Left renal pelvis (tissue), 4 donors: ENCODE results near the gene MYOG. TPM values are rescaled to one million over a fixed set of nuclear protein-coding genes. Genes with fewer than 3 reads are reported as not detected.

ENCODE experiments used
- DNase-seq, 4 donors: peaks; one replicate each; pipeline ENCODE4 v3.0.0-alpha.2; 2013; ENCODE audit warnings: low read depth in 4 of 4, low spot score in 3 of 4
- polyA plus RNA-seq, 4 donors: library from polyadenylated mRNA; unstranded; fragments of 120-200 nt; gene quantifications; one replicate each; pipeline ENCODE4 v1.2.1, GENCODE V29; 2013; ENCODE audit not compliant: insufficient read length in 4 of 4

Gene MYOG
- polyA plus RNA-seq, 4 donors = 0.10 to 0.23 (median 0.15) TPM

- no peak for DNase-seq
Measured at GRCh38 chr1:203091199-203091477, 5.3 kb upstream of the MYOG start.

DNA sequence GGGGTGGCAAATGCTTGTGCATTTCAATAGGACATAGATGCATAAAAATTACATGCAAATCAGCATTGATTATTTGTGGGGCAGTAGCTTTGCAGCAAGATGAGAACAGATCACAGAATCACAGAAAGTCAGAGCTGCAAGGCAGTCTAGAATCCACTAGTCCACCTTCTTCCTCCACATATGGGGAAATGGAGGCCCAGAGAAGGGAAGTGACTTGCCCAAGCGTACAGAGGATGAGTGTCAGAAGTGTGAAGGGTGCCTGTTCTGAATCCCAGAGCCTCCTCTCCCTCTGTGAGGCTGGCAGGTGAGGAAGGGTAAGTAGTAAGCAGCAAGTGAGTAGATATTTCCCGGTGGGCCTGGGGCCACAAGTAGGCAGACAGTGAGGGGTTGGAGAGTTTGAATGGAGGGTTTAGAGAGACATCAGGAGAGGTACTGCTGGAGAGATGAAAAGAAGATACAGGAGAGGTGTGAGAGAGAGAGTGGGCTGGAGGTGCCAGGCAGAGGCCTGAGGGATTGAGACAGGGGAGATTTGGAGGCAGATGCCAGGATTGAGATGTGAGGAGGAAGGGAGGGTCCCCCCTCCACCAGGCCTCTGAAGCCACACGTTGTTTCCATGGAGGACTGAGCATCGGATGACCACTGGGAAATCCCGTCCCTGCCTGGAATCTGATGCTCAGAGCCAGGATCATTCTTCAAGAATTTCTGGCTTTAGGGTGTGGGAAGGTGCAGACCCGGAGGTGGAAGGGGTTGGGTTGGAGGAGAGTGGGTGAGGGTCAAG lies 4.8 kb upstream of the MYOG start:
- no peak for DNase-seq

GRCh38 chr1:203089651-203090045 lies 3.8 kb upstream of the MYOG start:
- no peak for DNase-seq

DNA sequence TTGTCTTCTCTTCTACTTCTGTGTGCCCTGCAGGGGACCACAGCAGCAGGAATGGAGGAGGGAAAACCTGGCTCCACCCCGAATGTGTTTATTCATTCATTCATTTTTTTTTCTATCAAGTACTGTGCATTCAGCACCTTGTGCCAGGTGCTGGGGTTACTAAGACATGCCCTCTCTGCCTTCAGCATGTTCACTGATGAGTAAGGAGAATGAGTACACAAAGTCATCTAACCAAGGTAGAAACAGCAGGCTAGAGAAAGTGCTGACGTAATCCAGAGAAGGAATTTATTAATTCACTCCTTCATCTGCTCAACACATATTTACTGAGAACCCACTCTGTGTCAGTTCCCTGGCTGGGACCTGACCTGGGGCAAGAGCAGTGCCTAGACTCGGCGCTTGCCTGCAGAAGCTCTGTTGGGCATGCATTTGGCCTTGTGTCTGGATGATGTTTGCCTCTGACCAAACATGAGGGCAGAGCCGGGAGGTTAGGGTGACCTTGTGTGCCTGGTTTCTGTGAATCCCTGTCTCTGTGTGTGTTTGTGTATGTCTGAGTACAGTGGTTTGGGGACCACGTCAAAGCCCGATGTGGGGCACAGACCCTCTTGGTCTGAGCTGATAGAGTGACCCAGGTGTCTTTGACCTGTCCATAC lies 3.3 kb upstream of the MYOG start:
- DNase-seq = no peak

DNA sequence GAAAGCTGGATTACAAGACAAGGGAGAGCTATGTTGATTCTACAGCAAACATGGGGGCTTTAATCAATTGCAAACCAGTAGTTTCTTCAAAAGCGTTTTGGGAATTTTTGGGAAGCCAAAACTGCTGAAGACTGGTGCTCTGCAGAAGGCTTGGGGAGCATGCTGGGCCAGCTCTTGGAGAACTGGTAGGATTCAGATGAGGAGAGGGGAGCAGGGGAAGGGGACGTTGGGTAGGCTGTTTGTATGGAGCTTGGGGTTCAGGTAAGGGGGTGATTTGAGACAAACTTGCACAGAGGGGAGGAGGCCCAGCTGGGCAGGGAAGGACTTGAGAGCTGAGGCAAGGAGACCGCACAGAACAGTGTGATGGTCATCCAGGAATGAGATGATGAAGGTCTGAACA lies 2.6 kb upstream of the MYOG start:
- no peak for DNase-seq

DNA sequence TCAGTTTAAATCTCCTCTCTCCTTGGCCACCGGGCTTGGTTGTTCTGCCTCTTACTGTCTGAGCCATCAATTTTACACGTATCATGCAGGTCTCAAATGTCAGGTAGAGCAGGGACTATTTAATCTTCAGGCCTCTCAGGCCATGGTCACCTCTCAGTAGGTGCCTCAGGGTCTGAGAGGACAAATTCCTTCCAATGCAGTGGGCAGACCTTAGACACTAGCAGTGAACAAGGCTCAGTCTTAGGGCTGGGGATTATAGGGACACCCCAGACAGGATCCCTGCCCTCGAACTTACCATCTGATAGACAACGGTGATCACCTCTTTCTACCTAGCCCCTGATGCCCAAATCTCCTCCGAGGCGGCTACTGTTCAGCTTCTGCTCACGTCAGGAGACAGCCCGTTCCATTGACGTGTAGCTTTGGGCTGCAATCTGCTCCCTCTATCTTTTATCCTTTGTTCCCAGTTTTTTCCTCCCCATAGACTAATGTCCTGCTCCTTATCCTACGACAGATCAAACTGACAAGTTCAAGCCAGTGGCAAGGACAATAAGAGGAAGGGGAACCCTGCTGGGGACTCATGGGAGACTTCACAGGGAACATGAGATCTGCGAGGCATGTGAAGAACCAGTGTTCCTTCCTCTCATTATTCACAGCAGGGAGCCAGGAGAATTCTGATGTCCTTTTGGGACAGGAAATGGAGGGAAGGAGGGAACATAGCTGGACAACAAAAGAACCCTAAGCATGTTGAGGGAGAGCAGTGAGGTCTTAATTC lies 1.4 kb upstream of the MYOG start:
- DNase-seq = no peak

DNA sequence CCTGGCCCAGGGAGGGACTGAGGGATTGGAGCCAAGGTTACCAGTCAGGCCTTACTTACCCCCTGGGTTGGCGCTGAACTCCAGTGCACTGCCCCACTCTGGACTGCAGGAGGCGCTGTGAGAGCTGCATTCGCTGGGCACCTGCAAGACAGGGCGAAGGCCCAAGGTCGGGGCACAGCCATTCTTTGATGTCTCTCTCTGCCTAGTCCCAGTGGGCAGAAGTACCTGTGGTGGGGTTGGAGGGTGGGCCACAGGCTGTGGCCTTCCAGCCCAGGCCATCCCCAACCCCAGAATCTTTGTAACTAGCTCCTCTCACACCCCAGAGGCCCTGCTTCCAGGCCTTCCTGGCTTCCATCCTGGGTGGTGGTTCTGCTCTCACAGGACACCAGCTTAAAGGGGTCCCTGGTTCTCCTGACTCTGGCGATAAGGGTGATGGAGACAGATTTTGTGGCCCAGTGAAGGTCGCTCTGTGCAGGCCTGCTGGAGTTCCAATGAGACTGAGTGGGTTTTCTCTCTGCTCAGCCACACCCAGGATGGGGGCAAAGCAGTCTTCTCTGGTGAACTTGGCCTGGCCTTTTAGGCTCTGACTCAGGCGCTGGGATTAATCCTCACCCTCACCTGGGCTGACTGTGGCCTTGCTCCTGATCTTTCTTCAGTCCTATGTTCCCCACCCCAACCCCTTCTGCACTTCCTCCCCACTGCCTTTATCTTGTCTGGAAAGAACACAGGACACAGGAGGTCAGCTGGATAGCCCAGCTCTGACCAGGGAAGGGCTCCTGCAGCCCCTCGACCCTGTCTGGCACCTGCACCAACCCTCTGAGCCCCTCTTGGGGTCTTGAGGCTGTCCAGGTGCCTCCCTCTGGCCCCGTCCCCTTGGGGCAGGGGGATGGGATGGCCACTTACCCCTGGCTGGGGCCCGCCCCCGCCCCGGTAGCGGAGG lies 954 bp downstream of the MYOG start:
- no peak for DNase-seq

DNA sequence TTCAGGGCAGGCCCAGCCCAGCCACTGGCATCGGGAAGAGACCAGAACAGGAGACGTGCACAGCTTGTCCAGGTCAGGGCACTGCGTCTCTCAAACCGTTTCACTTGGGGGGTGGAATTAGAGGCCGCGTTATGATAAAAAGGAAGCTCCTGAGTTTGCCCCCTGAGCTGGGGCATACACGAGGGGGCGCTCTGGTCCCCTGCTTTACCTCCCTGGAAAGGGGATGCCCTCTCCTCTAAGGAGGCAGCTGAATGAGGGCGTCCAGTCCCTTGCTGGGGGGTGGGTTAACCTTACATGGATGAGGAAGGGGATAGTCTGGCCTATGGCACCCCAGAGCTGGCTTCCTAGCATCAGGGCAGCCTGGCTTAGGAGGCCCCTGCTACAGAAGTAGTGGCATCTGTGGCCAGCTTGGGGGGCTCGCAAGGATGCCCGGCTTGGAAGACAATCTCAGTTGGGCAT lies 2.3 kb downstream of the MYOG start:
- DNase-seq = no peak

GRCh38 chr1:203082571-203083462 lies 3.0 kb downstream of the MYOG start:
- DNase-seq = no peak

- no peak for DNase-seq
Measured at GRCh38 chr1:203082231-203082505, 3.6 kb downstream of the MYOG start.

DNA sequence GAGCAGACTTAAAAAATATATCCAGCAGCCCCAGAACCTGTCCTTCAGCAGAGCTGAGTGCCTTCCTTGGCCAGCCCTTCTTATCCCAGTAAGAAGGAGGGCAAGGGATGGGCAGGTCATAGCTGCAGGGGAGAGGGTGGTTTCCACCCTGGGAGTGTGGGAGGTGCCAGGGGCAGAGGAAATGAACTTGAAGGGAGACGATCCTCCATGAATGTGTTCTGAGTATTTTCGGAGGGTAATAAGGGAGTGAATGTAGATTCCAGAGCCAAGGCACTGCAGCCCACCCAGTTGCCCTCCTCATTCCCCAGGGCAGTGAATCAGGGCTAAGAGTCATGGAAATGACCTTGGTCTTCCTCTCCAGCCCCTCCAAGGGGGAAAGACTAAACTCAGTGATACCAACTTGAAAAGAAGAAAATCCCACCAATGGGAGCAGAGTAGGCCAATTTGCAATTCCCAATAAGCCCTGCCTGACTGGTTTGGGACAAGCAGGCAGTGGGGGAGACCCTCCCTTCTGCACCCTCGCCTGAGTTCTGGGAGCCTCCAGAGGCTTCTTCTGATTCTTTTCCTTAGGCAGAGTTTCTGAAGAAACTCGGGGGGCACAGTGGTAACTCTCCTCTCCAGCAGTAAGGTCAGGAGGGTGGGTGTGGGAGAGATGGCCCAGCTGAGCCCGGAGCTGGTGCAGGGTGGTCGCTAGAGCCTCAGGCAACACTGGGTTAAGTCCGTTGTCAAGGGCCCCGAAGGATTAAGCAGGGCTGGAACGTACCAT lies 4.2 kb downstream of the MYOG start:
- DNase-seq = no peak

GRCh38 chr1:203080456-203080855 lies 5.4 kb downstream of the MYOG start:
- no peak for DNase-seq

- no peak for DNase-seq
Measured at GRCh38 chr1:203078478-203078877, 7.3 kb downstream of the MYOG start.

DNA sequence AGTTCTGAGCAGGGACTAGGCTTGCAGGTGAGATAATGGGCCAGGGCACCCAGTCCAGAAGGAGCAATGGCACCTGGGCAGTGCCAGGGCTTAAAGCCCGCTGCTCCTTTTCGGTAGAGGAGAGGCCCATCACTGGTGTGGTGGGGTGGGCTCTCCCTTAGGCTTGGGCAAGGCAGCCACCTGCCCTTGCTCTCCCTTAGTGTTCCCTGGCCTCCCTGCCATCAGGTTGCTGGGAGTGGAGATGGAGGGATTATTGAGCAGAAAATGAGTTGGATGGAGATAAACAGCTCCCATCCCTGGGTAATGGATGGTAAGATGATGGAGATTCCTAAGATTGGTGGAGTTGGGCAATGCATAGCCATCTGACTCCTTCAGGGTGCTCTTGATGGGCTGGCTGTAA lies 7.9 kb downstream of the MYOG start:
- no peak for DNase-seq

- no peak for DNase-seq
Measured at GRCh38 chr1:203077367-203077766, 8.4 kb downstream of the MYOG start.

DNA sequence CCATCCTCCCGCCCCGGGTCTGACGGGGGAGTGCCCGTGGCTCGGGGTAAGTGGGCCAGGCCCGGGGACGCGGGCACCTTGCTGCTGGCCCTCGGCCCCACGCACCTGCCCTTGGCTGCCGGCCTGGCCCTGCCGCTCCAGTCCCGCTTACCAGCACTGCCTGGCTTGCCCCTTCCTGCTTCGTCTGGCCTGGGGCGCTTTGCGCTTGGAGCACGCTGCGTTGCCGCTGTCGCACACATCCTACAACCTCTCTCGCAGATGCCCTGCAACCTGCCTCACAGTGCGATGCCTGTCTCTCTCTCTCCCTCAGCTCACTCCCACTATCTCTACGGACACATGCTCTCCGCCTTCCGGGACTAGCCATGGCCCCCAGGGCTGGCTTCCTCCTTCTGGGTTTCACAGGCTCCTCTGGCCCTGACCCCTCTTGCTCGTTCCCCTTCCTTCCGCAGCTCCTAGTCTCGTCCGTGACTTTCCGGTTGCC lies 9.7 kb downstream of the MYOG start:
- no peak for DNase-seq

DNA sequence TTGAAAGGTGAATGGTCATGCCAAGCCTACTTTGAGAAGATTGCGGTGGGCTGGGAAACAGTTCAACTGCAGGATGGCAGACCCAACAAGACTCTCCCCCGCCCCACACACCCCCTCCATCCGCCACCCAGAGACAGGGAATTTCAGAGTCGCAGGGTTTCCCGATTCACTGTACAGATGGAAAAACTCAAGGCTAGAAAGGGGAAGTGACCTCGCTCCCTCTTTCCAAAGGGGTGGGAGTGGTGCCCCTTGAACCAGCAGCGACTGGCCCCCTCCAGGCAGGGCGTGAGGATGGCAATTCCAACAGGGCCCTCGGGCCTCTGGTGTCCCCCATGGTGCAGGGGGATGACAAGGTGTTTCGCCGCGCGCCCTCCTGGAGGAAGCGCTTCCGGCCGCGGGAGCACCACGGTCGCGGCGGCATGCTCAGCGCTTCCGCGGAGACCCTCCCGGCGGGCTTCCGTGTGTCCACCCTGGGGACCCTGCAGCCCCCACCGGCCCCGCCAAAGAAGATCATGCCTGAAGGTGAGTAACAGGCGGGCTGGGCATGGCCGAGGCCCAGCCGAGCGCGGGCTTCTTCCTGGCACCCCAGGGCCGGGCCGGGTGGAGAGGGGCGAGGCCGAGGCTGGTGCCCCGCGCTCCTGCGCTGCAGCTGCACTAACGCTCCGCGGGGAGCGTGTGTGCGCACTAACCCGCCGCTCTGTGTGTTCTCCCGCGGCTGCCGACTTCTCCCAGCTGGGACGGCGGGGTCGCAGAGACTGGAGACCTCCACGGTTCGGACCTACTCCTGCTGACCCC lies 10.4 kb downstream of the MYOG start:
- DNase-seq = no peak

DNA sequence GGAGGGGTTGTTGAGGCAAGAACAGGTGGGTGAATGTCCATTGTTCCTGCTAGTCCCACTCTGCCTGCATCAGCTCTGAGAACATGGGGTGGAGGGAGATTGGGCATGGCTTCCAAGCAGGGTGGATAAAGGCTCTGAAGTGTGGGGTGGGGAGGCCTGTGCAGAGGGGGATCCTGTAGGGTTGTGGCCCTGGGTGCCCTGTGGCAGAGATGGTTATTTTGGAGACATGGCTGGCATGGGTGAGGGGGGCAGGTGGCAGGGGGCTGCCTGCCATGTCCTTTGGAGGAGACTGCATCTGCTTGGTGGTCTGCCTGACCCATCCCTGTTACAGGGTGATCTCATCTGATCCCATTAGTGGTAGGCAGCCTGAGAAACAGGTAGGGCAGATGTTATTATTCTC lies 11.2 kb downstream of the MYOG start:
- DNase-seq = no peak
